IMR-90 (cell line): ENCODE results near the gene ALDOA. TPM values are rescaled to one million over a fixed set of nuclear protein-coding genes. Genes with fewer than 3 reads are reported as not detected.

Source experiments
- ATAC-seq: fragments of 200-7000 bp; cut with Tn5 transposase; 2 replicates; pipeline ENCODE4 v1.9.1; 2020; ENCODE audit warnings: low read depth, mild to moderate bottlenecking, moderate library complexity
- BruUV-seq: library from RNA; stranded (reverse); fragments of 400-500 nt; replicated peaks from 2 replicates; lab custom pipeline; 2021; lab: Mats Ljungman, UMichigan
- CTCF ChIA-PET: fragments of 300-600 bp; formaldehyde crosslinking; extraction: SDS; loops from one replicate; lab custom pipeline; 2021; ENCODE audit warnings: antibody characterized with exemption; lab: Yijun Ruan, JAX
- POLR2A ChIA-PET: fragments of 300-600 bp; sonication (Branson Sonifier 250); formaldehyde crosslinking; loops from one replicate; lab custom pipeline; 2022; ENCODE audit warnings: antibody characterized with exemption; ENCODE audit not compliant: unreplicated experiment; lab: Charles Lee
- DNase-seq: peaks from one replicate; pipeline ENCODE4 v3.0.0; 2013
- H2AFZ ChIP-seq: replicated peaks from 2 replicates; pipeline ENCODE3; 2013; ENCODE audit warnings: low read length, mild to moderate bottlenecking; ENCODE audit not compliant: poor library complexity
- H2AK5ac ChIP-seq: 2 replicates; pipeline ENCODE4 v1.6.1; 2013; ENCODE audit warnings: low read depth, low read length, inconsistent platforms
- H2AK9ac ChIP-seq: replicated peaks from 2 replicates; pipeline ENCODE3; 2013; ENCODE audit warnings: mild to moderate bottlenecking, low read depth, low read length, moderate library complexity; ENCODE audit not compliant: poor library complexity
- H2BK120ac ChIP-seq: 2 replicates; pipeline ENCODE4 v1.6.1; 2013; ENCODE audit warnings: low read depth, low read length, inconsistent platforms
- H2BK15ac ChIP-seq: 3 replicates; pipeline ENCODE4 v1.6.1; 2013; ENCODE audit warnings: low read depth, low read length, inconsistent platforms
- H2BK20ac ChIP-seq: 2 replicates; pipeline ENCODE4 v1.6.1; 2013; ENCODE audit warnings: low read depth, mild to moderate bottlenecking, inconsistent platforms, low read length, moderate library complexity
- H2BK5ac ChIP-seq: 2 replicates; pipeline ENCODE4 v1.6.1; 2013; ENCODE audit warnings: mild to moderate bottlenecking, low read depth, low read length, inconsistent platforms; ENCODE audit not compliant: poor library complexity, severe bottlenecking
- H3K14ac ChIP-seq: replicated peaks from 2 replicates; pipeline ENCODE4 v1.6.1; 2013; ENCODE audit warnings: low read depth, low read length, inconsistent platforms
- H3K18ac ChIP-seq: 2 replicates; pipeline ENCODE4 v1.6.1; 2013; ENCODE audit warnings: low read depth, low read length, control low read depth
- H3K23ac ChIP-seq: 2 replicates; pipeline ENCODE4 v1.6.1; 2013; ENCODE audit warnings: low read depth, low read length, inconsistent platforms
- H3K27ac ChIP-seq: 2 replicates; pipeline ENCODE4 v1.5.1; 2013; ENCODE audit warnings: mild to moderate bottlenecking, control low read depth, low read length; ENCODE audit not compliant: insufficient read depth
- H3K27me3 ChIP-seq: 2 replicates; pipeline ENCODE4 v1.6.1; 2013; ENCODE audit warnings: low read length; ENCODE audit not compliant: control insufficient read depth, insufficient read depth
- H3K36me3 ChIP-seq: 2 replicates; pipeline ENCODE4 v1.6.1; 2013; ENCODE audit warnings: low read length, mixed read lengths; ENCODE audit not compliant: control insufficient read depth, insufficient read depth
- H3K4ac ChIP-seq: 2 replicates; pipeline ENCODE4 v1.6.1; 2013; ENCODE audit warnings: low read depth, low read length, inconsistent platforms
- H3K4me1 ChIP-seq: 2 replicates; pipeline ENCODE4 v1.6.1; 2013; ENCODE audit warnings: low read length, mixed read lengths; ENCODE audit not compliant: control insufficient read depth, insufficient read depth
- H3K4me2 ChIP-seq: 2 replicates; pipeline ENCODE4 v1.6.1; 2013; ENCODE audit warnings: low read depth, mild to moderate bottlenecking, control low read depth, low read length, moderate library complexity
- H3K4me3 ChIP-seq: 2 replicates; pipeline ENCODE4 v1.5.1; 2013; ENCODE audit warnings: low read depth, mild to moderate bottlenecking, control low read depth, low read length, moderate library complexity; ENCODE audit not compliant: insufficient read depth
- H3K56ac ChIP-seq: 2 replicates; pipeline ENCODE4 v1.6.1; 2013; ENCODE audit warnings: low read length, inconsistent platforms; ENCODE audit not compliant: insufficient read depth; ENCODE audit errors: extremely low read depth
- H3K79me1 ChIP-seq, 2 experiments: 2 replicates each; pipeline ENCODE4 v1.6.1; 2013; ENCODE audit warnings: low read length in 2 of 2, inconsistent platforms in 1 of 2, low read depth in 1 of 2
- H3K9ac ChIP-seq: 2 replicates; pipeline ENCODE4 v1.6.1; 2013; ENCODE audit warnings: low read depth, low read length, control low read depth
- H3K9me1 ChIP-seq: 2 replicates; pipeline ENCODE4 v1.6.1; 2013; ENCODE audit warnings: low read length, inconsistent platforms; ENCODE audit not compliant: insufficient read depth
- H3K9me3 ChIP-seq: 2 replicates; pipeline ENCODE4 v1.6.1; 2013; ENCODE audit warnings: low read length; ENCODE audit not compliant: control insufficient read depth, insufficient read depth
- H4K20me1 ChIP-seq: 2 replicates; pipeline ENCODE4 v1.6.1; 2013; ENCODE audit warnings: low read length, inconsistent platforms; ENCODE audit not compliant: insufficient read depth
- H4K5ac ChIP-seq: 2 replicates; pipeline ENCODE4 v1.6.1; 2013; ENCODE audit warnings: mild to moderate bottlenecking, low read depth, low read length, control low read depth
- H4K8ac ChIP-seq, 2 experiments: 2 replicates each; pipeline ENCODE4 v1.6.1; 2013; ENCODE audit warnings: low read depth in 2 of 2, low read length in 2 of 2, control low read depth in 1 of 2, inconsistent platforms in 1 of 2
- H4K91ac ChIP-seq: 2 replicates; pipeline ENCODE4 v1.6.1; 2013; ENCODE audit warnings: low read depth, low read length, inconsistent platforms; ENCODE audit not compliant: insufficient read depth
- BHLHE40 ChIP-seq: fragments of 150-350 bp; IDR thresholded peaks from 2 replicates; pipeline ENCODE4 v1.6.1; 2016; ENCODE audit warnings: mild to moderate bottlenecking, low read depth, low read length
- CEBPB ChIP-seq: IDR thresholded peaks from 2 replicates; pipeline ENCODE4 v1.6.1; 2012; ENCODE audit warnings: low read depth, low read length, improper control_type of control experiment
- CHD1 ChIP-seq: IDR thresholded peaks from 2 replicates; pipeline ENCODE4 v1.6.1; 2012; ENCODE audit warnings: low read depth, low read length, improper control_type of control experiment
- CTCF ChIP-seq: conservative IDR thresholded peaks from 2 replicates; pipeline ENCODE4 v1.5.1; 2012; ENCODE audit warnings: mild to moderate bottlenecking, low read depth, low read length, improper control_type of control experiment
- RAD21 ChIP-seq: IDR thresholded peaks from 2 replicates; pipeline ENCODE4 v1.6.1; 2012; ENCODE audit warnings: low read length, improper control_type of control experiment
- RCOR1 ChIP-seq: IDR thresholded peaks from 2 replicates; pipeline ENCODE4 v1.6.1; 2012; ENCODE audit warnings: mild to moderate bottlenecking, low read length, improper control_type of control experiment; ENCODE audit not compliant: insufficient replicate concordance
- RFX5 ChIP-seq: IDR thresholded peaks from 2 replicates; pipeline ENCODE4 v1.8.0; 2012; ENCODE audit warnings: low read depth, mild to moderate bottlenecking, low read length, moderate library complexity
- WGBS, 2 experiments: methylation state at CpG; one replicate each; pipeline versions ENCODE4 v1.1.5 to v1.1.7; 2013; ENCODE audit warnings: missing lambda C conversion rate in 2 of 2; ENCODE audit not compliant: insufficient read length in 1 of 2; ENCODE audit errors: extremely low coverage in 2 of 2; 5-methylcytosine and 5-hydroxymethylcytosine counted together
- dilution Hi-C: fragments of 300-500 bp; cut with HindIII; formaldehyde crosslinking; loops from one replicate; pipeline ENCODE4 v1.14.3; 2018; ENCODE audit warnings: low sequenced_read_pairs; ENCODE audit not compliant: unreplicated experiment
- in situ Hi-C: fragments of 300-500 bp; cut with MboI; formaldehyde crosslinking; loops from 3 replicates; pipeline ENCODE4 v1.14.3; 2019; ENCODE audit warnings: low sequenced_read_pairs, inconsistent platforms, mixed read lengths
- intact Hi-C: fragments of 100-400 bp; cut with micrococcal nuclease; formaldehyde crosslinking; loops from 2 replicates; pipeline ENCODE4 v1.10.0; 2022
- polyA plus RNA-seq, 3 experiments: library from polyadenylated mRNA; depleted of rRNA; stranded (reverse); fragments of >200 nt; gene quantifications; 2 replicates each; pipeline ENCODE4 v1.2.3, GENCODE V29; 2012; ENCODE audit warnings: low replicate concordance in 1 of 3
- total RNA-seq: library from RNA; depleted of rRNA; stranded (reverse); fragments of >200 nt; gene quantifications from 2 replicates; pipeline ENCODE4 v1.2.3, GENCODE V29; 2012

Gene ALDOA
- total and polyA plus RNA-seq, 2 of the 4 experiments (the other 2 are of a cell fraction) = 1,697 to 1,990 TPM

DNA sequence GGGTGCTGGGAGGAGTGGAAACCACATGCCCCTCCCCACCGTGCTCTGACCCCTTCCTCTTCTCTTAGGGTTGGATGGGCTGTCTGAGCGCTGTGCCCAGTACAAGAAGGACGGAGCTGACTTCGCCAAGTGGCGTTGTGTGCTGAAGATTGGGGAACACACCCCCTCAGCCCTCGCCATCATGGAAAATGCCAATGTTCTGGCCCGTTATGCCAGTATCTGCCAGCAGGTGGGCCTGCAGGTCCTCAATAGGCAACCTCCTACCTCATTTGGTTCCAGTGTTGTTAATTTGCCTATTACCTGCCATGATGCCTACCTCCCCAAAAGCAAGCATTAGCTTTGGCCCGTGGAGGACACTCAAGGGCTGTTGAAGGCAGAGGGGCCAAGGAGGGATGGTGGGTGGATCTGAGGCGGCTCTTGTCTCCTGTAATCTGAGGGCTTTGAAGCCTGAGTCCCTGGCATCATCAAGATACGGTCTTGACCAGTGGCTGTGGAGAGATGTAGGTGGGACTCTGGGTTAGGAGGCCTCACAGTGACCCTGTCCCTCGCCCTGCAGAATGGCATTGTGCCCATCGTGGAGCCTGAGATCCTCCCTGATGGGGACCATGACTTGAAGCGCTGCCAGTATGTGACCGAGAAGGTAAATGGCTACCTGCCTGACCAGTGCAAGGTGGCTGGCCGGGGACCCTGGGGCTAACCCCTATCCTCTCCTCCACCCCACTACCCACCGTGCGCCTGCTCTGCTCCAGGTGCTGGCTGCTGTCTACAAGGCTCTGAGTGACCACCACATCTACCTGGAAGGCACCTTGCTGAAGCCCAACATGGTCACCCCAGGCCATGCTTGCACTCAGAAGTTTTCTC, 3.4 kb downstream of the ALDOA start:
- intact Hi-C loops = no loop called here
- CTCF ChIA-PET = no interaction called here
- DNase-seq = no peak

More for the DNA sequence above, 3.4 kb downstream of the ALDOA start:
- Histone ChIP-seq H3K79me1 (peaks cover 21 to 57% of the 10 kb centered on the region in 2 experiments), H3K4ac (no peak overlapping the region), H2BK20ac (no peak overlapping the region), H3K18ac (no peak overlapping the region), H3K27me3 (no peaks in the 10 kb centered on the region), H4K20me1 (peaks cover 65% of the 10 kb centered on the region), H3K4me1 (peaks cover 24% of the 10 kb centered on the region), H4K91ac (no peak overlapping the region), H3K23ac (peak overlapping the region; percentile 72; the same call in 1 of the 2 replicates), H2AK5ac (no peak overlapping the region), H2AK9ac (peak overlapping the region; percentile 5), H3K14ac (no peak overlapping the region), H3K9me3 (no peaks in the 10 kb centered on the region), H2BK5ac (no peak overlapping the region), H3K4me3 (no peak overlapping the region; the same call in 1 of the 2 replicates), H3K36me3 (peaks cover 61% of the 10 kb centered on the region), H4K5ac (no peak overlapping the region), H3K9ac (peak overlapping the region; percentile 22; the same call in 1 of the 2 replicates), H3K56ac (no peak overlapping the region), H3K4me2 (peak overlapping the region; percentile 31; the same call in 1 of the 2 replicates), H3K9me1 (peaks cover 19% of the 10 kb centered on the region), H4K8ac (no peak overlapping the region), H2BK120ac (no peak overlapping the region), H3K27ac (0 out of 2 replicates have a peak overlapping the region, but pooled peaks have one; percentile 3), H2AFZ (peak overlapping the region; percentile 1), H2BK15ac (no peak overlapping the region)
- POLR2A ChIA-PET = no interaction called here
- BruUV-seq = no TSS peak
- TF ChIP-seq BHLHE40 (no peak), CEBPB (no peak), RAD21 (peak; percentile 59), CTCF (peak; percentile 56), RCOR1 (no peak), CHD1 (no peak), RFX5 (no peak)
- WGBS, 2 experiments = 93% methylated on average over 8 of the region's 17 CpGs; no CpG with 5 or more reads in 1 of the 2 experiments
- dilution Hi-C loops = no loop called here
- ATAC-seq = no peak
- in situ Hi-C loops = no loop called here
